A375 (cell line): ENCODE results near the gene PBX3. TPM values are rescaled to one million over a fixed set of nuclear protein-coding genes. Genes with fewer than 3 reads are reported as not detected.

Experiments used
- total RNA-seq: library from RNA; depleted of rRNA; stranded (reverse); fragments of >200 nt; shearing (Covaris generic); gene quantifications from 2 replicates; pipeline ENCODE4 v1.2.3, GENCODE V29; 2014; rRNA removed

The PBX3 gene
- 43.5 and 48.5 TPM in 2 replicates for total RNA-seq

DNA sequence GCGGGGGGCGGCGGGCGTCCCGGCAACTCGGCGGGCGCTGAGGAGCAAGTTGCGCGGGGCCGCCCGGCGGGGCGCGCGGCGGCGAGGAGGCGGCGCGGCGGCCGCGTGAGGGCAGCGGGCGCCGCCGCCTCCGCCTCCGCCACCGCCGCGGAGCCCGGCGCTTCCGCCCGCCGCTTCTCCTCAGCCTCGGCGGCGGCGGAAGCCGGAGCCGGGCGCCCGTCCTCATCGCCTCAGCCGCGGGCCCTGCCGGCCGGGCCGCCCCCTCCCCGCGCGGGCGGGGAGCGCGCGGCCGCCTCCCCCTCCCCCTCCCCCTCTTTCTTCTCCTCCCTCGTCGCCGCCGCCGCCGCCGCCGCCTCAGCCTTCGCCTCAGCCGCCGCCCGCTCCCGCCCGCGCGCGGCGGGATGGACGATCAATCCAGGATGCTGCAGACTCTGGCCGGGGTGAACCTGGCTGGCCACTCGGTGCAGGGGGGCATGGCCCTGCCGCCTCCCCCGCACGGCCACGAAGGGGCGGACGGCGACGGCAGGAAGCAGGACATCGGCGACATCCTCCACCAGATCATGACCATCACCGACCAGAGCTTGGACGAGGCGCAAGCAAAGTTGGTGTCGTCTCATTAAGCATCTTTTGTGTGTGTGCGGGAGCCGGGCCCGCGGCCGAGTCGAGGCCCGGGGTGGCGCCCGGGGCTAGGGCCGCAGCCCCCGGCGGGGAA is at the start of gene PBX3:
Gene PBX3 (plus strand): TSS at position 321 of the 712 bp plus-strand sequence.

DNA sequence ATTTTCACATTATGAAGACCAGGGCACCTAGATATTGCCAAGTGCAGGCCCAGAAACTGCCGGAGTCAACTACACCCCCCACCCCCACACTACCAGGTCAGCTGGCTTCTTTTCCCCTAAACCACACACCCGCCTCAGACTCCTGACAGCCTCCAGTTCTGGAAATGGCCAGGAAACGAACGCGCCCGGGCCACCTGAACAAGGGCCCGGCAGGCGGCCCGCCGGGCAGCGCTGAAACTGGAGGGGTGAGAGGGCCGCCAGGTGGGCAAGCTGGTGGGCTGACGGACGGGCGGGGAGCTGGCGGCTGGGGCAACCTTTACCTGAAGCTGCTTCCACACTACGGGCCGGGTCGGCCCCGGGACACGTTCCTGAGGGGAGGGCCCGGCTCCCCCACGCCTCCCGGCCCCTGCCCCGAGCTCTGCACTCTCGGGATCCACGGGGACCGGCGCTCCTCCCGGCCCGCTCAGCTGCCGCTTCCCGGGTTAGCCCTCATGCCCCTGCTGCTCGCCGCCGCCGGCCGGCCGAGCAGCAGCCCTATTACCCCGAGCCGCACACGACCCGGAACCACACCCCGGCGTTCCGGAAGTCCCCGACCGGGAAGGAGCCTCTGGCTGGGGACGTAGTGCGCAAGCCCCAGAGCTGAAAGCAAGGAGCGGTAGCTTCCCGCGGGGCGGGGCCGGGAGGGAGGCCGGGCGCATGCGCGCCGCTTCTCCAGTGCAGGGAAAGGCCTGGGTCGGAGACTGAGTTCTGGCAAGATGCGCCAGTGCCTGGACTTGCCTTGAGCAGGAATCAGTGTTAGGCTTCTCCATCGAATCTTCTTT is 40.3 kb upstream of the PBX3 start, which contains the start of gene MAPKAP1:
Gene MAPKAP1 (minus strand): TSS at position 558 of the 821 bp plus-strand sequence. CDS start 34,634 bp downstream, outside the sequence.

Other genes with a start within 250 kb of the PBX3 start
- gene MAPKAP1, start 40.2 kb upstream of the PBX3 start, total RNA-seq = 104 and 120 TPM in 2 replicates